Measurements from ENCODE around the gene AUH. TPM values are rescaled to one million over a fixed set of nuclear protein-coding genes. Genes with fewer than 3 reads are reported as not detected.
"Not testable (repeated sequence)": the region's sequence is repeated elsewhere in the genome, so short reads cannot be mapped to it uniquely, and the experiment has no call there.

AUH gene
- total RNA-seq, 1 donor from 2014 or later, result 28.8 TPM

GRCh38 chr9:91212596-91213243 lies 149.0 kb downstream of the AUH start:
- intact Hi-C loops (cut with micrococcal nuclease), result no loop called here

- intact Hi-C loops (cut with micrococcal nuclease), result no loop called here
Observed at GRCh38 chr9:91211919-91212318, 149.8 kb downstream of the AUH start.

- intact Hi-C loops (cut with micrococcal nuclease), result no loop called here
Observed at GRCh38 chr9:91211414-91211813, 150.3 kb downstream of the AUH start.

GRCh38 chr9:91210318-91210717 lies 151.4 kb downstream of the AUH start:
- intact Hi-C loops (cut with micrococcal nuclease), result no loop called here

- intact Hi-C loops (cut with micrococcal nuclease), result loop anchor here (1.0 to 5.0 kb wide), 6 partner anchors 15 to 162 kb away; no protein-coding TSS in a partner anchor
Observed at GRCh38 chr9:91208837-91209236, 152.9 kb downstream of the AUH start.

- intact Hi-C loops (cut with micrococcal nuclease), result loop anchor here (1.0 to 5.0 kb wide), 6 partner anchors 14 to 161 kb away; no protein-coding TSS in a partner anchor
Observed at GRCh38 chr9:91208419-91208745, 153.3 kb downstream of the AUH start.

- intact Hi-C loops (cut with micrococcal nuclease), result loop anchor here (1.0 to 5.0 kb wide), 6 partner anchors 14 to 161 kb away; no protein-coding TSS in a partner anchor
Observed at GRCh38 chr9:91207729-91208418, 153.8 kb downstream of the AUH start.

GRCh38 chr9:91207397-91207728 lies 154.4 kb downstream of the AUH start:
- intact Hi-C loops (cut with micrococcal nuclease), result loop anchor here (5.0 kb wide), 1 partner anchor 160 kb away; no protein-coding TSS in a partner anchor

- intact Hi-C loops (cut with micrococcal nuclease), result loop anchor here (5.0 kb wide), 1 partner anchor 160 kb away; no protein-coding TSS in a partner anchor
Observed at GRCh38 chr9:91206806-91207205, 154.9 kb downstream of the AUH start.

GRCh38 chr9:91202736-91203283 lies 158.9 kb downstream of the AUH start:
- intact Hi-C loops (cut with micrococcal nuclease), result no loop called here

- intact Hi-C loops (cut with micrococcal nuclease), result no loop called here
Observed at GRCh38 chr9:91200692-91201336, 160.9 kb downstream of the AUH start.

- intact Hi-C loops (cut with micrococcal nuclease), result no loop called here
Observed at GRCh38 chr9:91199739-91200497, 161.8 kb downstream of the AUH start.

GRCh38 chr9:91198881-91199280 lies 162.8 kb downstream of the AUH start:
- intact Hi-C loops (cut with micrococcal nuclease), result not testable (repeated sequence)

GRCh38 chr9:91198405-91198804 lies 163.3 kb downstream of the AUH start:
- intact Hi-C loops (cut with micrococcal nuclease), result no loop called here

- intact Hi-C loops (cut with micrococcal nuclease), result no loop called here
Observed at GRCh38 chr9:91197232-91198181, 164.2 kb downstream of the AUH start.

- intact Hi-C loops (cut with micrococcal nuclease), result no loop called here
Observed at GRCh38 chr9:91196103-91196950, 165.4 kb downstream of the AUH start.

GRCh38 chr9:91195372-91196012 lies 166.2 kb downstream of the AUH start:
- intact Hi-C loops (cut with micrococcal nuclease), result no loop called here

- intact Hi-C loops (cut with micrococcal nuclease), result loop anchor here (1.0 to 5.0 kb wide), 13 partner anchors 14 to 518 kb away; partner anchors contain the start of genes AUH and NFIL3
Observed at GRCh38 chr9:91193658-91194391, 167.9 kb downstream of the AUH start.

Measured in T-helper 1 cell treated with Interleukin-12 subunit alpha and Interleukin-12 subunit beta and Interleukin-4 antibody, amounts not matched to agents 30 ng/mL and 1 ng/mL, for 36 hours (primary cell).